SW480 (cell line): ENCODE measurements around the gene MOSMO.
A peak's percentile ranks its signal among the peaks of the same experiment; 100 is the strongest.

Source experiments
- DNase-seq: peaks from one replicate; pipeline ENCODE4 v3.0.0-alpha.2; 2016; ENCODE audit warnings: low spot score

MOSMO gene

DNA sequence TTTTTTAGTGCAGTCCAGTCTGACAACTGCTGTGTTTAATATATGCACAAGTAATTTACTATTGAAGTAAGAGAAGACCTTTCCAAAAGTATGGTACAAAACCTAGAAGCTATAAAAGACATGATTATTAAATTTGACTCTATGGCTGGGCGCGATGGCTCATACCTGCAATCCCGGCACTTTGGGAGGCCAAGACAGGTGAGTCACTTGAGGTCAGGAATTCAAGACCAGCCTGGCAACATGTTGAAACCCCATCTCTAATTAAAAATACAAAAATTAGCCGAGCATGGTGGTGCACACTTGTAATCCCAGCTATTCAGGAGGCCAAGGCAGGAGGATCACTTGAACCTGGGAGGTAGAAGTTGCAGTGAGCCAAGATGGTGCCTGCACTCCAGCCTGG is 43.1 kb downstream of the MOSMO start:
- no peak for DNase-seq

DNA sequence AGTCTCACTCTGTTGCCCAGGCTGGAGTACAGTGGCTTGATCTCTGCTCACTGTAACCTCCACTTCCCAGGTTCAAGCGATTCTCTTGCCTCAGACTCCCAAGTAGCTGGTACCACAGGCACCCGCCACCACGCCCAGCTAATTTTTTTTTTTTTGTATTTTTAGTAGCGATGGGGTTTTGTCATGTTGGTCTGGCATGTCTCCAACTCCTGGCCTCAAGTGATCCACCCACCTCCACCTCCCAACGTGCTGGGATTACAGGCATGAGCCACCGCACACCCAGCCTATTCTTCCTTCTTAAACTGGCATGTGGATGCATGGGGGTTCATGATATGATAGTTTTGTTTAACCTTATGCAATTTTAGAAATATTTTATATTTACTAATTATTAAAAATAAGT is 45.1 kb downstream of the MOSMO start:
- no peak for DNase-seq

DNA sequence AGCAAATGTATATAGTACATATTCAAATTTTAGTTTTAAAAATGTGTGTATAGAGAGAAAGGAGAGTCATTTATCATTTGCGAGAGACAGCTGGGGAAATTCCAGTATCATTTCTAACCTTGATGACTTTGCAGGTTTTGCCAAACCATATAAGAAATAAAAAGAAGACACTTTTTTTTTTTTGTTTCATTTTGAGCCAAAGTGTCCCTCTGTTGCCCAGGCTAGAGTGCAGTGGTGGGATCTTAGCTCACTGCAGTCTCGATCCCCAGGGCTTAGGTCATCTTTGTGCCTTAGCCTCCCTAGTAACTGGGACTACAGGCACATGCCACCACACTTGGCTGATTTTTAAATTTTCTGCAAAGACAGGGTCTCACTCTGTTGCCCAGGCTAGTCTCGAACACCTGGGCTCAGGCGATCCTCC is 46.0 kb downstream of the MOSMO start:
- no peak for DNase-seq

DNA sequence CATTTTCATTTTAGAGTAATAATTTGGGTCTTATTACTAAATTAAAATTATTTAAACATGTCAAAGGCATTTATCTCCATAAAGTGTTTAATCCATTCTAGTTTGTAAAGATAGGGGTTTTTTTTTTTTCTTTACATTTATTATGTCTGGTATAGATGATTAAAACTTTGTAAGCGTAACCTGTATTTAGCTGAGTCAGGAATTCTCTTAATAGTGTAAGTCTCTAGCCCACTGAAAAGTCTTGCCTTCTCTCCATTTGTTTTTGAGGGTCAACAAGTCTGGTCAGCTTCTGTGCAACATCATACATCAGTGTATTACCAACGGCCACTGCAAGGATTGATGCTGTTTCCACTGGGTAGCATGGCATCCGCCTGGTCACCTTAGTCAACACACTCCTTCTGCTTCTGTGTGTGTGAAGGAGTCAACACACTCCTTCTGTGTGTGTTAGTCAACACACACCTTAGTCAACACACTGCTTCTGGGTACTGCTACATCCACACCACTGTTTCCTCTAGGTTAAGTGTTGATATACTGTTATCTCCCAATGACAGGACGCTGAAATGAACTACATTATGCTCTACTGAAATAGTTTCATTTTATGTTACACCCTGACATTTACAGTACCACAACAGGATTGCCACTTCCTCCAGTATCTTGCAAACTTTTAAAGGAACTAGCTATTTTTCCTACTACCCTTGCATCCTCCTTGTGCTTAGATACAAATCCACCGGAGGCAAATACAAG is 47.1 kb downstream of the MOSMO start:
- no peak for DNase-seq

DNA sequence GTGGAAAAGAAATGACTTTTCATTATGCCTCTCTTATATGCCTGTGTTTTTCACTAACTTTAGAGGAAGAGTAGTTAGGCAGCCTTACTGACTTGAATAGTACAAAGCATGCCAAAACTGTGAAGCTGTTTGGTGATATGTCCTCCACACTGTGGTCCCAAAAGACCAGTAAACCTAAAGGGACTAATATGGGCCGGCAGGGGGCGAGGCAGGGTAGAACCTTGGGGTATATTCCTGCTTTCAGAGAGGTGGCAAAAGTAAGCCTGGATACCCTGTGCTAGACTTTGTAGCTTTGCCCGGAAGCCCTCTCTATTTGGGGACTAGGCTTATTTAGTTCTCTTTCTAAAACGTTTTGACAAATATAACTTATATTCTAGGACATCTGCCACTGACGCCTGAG is 48.0 kb downstream of the MOSMO start:
- DNase-seq = no peak

DNA sequence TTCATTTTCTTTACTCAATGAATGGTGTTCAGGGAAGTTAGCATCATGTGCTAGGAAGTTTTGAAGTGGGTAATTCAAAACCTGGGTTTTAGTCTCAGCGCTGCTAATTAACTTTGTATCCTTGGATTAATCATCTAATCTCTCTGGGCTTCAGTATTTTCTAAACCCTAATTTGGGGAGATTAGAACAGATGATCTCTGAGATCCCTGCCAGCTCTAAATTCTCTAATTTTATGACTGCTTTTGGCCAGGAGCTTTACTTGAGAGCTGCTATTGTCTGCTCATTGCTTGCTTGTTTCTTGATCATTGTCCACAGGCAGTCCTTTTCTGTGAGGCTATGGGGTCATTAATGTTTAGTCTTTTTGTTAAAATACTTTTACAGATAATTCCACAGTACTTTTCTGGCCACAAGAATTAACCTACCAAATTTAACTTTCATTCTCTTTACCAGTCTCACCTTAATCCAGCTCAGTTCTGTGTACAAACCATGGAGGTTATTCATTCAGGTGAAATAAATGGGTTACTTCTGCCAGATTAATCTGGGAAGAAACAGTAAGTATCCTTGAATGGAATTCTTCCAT is 56.1 kb downstream of the MOSMO start:
- DNase-seq = no peak

DNA sequence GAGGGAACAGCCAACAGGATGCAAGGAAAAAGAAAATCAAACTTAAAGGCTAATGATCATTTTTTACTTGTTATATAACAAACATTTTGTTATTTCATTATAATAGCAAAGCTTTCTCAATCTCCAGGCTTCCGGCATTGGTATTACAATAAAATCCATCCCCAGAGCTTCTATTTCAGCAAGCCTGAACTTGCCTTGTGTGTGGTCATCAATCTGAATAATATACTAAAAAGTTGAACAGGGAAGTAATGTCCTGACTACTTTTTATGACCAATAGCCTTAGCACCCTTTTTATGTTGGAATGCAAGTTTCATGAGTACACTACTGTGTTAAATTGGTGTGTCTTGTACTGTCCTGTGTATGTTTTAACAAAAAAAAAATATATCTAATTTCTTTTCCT is 57.3 kb downstream of the MOSMO start:
- DNase-seq = no peak

DNA sequence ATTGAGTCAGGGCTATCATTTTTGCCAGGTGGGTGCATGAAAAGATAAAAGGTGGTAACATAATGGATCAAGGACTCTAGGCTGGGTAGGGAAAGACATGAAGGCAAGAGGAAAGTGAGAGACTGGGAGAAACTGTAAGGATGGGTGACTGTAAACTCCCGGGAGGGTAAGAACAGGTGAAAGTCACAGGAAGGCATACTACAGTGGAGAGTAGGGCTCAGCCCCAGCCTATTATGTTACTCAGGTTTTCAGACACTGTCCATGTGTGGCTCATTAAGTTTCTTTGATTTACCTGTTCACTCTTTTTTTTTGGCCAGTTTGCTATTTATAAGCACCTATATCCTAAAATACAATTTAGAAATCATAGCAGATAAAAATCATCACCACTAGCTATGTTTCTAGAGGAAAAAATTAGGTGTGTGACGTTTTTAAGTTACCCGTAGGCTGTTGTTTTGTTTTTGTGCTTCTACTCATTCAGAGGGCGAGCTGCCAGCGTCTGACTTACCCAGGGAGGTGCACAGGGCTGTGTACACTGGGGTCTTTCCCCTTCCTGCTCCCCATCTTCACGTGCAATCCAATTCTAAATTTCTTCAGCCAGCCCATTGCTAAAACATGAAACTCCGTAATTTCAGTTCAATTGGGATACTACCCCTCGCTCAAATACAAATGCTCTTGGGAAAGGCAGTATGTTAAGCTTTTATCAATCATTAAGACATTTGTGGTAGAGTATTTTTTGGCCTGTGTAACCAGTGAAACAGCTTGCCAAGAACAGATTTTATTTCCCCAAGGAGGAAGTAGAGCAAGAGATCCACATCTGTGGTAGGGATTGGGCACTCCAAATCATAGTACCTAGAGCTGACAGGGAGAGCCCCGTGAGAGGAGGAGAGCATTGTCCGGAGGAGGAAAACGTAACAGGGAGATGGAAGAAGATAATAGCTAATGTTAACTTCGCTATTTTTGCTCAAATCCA is 62.7 kb downstream of the MOSMO start:
- no peak for DNase-seq

DNA sequence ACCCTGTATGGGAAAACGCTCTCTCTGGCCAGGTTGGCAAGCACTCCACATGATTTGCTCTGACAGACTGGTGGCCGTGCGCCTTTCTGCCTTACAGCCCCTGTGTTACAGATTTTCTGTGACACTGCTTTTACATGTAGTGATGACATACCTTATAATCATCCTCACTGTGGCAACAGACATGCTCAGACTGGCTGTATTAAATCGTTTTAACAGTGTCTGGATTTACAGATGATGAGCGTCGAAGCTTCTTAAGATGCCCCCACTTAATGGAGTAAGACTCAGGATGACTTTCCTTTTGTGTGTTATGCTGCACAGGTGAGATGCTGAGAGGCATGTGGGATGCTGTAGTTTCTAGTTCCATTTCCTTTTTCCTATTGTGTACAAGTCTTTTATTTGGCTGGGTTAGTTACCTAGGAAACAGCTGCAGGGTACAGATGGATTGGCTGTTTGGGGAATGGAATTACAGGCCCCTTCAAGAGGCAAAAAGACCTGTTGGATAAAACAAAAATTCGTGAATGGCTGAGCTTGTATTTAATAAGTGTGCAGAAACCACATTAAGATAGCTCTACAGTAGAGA is 63.5 kb downstream of the MOSMO start:
- no peak for DNase-seq

DNA sequence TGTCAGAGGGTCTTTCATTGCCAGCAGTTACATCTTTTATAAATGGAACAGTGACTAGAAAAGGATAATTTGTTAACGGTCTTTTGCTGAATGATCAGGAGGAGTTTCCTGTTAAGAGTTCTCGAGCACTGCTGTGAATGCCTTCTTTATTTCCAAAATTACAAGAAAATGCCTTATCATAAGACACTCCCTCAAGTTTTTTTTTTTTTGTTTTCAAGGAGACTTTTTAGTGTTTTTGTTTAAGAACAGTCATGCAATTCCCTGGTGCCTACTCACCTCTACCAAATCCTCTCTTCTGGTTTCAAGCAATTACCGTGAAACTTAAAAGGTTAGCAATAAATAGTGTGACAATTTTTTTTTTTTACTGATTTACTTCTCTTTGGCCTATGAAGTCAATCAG is 65.4 kb downstream of the MOSMO start:
- no peak for DNase-seq

DNA sequence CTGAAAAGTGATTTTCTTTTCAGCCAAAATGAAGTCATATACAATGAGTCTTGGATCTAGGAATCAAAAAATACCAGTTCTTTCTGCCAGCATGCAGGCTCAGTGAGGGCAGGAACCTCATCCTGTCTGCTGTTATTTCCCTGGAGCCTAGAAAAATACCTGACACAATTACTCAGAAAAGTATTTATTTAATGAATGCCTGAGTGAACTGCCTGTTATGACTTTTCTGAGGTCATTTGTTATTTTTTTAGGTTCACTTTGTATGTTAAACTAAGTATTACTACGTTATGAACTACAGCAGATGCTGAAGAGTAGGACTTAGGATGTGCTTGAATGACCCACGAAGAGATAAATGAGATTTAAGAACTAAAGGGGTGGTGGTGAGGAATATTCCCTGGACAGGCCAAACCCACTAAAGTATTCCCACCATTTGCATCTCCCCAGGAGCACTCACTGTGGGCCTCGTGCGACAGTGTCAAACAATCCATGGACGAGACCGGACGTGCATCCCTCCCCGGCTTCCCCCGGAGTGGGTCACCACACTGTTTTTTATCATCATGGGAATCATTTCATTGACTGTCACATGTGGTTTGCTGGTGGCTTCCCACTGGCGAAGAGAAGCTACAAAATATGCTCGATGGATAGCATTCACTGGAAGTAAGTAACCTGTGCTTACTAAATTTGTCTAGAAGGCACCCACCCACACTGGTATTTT is 67.3 kb downstream of the MOSMO start:
- no peak for DNase-seq

DNA sequence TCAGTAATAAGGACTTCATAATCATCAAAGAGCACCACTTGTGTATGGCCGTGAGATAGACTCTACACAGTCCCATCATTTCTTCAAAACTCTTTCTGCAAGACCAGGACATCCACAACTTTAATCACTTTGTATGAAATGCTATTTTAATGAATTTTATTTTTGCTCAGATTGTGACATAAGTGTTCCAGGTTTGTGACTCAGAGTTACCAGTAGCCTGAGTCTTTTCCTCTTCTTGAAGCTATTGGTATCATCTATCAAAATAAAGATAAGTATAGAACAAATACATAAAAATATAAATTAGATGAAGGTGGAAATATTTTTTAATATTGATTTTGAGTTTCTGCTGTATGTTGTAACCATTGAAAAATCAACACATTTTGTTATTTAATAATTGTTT is 67.9 kb downstream of the MOSMO start:
- DNase-seq = no peak

DNA sequence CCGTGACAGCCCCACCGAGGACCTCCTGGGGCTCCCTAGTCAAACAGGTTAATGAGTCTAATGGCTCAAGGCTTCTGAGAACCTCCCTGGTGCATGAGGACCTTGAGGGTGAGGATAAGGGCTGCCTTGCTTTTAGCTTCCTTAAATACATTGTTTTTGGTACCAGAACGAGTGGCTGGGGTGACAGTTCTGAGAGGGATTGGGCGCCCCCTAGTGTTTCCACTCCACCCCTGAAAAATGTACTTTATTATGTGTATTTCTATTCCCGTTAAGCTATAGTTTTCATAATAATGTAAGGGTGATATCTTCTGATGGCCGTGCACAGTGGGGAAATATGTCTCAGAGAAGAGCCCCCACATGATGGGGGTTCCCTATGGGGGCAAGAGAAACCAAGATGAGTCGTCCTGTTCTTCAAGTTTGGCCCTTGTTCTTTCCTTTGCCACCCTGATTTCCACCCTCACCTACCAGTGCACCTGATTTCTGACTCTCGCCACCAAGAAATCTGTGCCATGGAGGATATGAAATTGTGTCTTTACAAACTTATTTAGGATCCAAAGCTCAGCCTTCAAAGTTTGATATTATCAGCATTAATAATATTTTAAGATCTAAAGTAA is 69.9 kb downstream of the MOSMO start:
- peak; percentile 39 for DNase-seq

DNA sequence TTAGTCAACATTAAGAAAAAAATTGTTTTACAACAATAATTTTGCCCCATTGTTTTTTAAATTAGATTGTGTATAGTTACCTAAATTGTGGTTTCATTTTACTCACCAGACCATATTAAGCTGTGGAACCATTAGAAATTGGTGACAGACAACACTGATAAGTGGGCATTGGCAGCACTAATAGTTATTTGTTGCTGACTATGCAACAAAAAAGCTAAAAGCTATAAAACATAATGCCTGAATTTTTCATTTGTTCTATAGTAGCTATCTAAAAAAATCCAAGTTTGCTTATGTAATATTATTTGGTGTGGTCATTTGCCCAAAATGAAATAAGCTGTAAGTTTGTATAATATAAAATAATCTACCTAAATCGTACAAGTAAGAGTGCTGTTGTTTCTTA is 70.7 kb downstream of the MOSMO start:
- no peak for DNase-seq

DNA sequence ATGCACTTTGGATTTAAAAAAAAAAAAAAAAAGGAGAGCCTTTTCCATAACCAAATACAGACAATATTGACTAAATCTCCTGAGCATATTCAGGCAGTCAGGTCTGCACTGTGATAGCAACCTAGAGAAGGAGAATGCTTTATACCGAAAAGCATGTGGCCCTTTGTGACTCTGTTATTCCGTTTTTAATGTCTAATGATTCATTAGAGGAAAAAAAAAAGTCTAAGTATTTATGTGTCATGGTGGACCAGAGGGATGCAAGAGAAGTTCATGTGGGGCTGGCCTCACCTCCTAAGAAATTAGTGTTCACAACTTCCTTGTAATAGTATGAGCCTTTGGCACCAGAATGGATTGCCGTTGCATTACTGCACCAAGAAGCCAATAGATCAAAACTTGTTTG is 73.1 kb downstream of the MOSMO start:
- DNase-seq = no peak

DNA sequence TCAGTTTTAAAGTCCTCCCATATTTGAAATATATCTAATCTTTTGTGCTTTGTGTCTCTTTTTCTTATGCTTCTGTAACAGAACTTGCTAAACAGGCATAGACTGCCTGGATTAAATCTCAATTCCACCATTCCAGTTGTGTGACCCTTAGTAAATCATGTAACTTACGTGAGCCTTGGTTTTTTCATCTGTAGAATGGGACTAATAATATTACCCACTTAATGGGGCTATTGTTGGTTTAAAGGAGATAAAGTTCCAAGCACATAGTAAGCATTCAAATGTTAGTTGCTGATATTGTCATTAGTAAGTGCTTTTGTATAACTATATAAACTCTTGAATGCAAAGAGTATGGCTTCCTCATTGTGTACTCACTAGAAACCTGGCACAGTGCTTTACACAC is 78.5 kb downstream of the MOSMO start:
- no peak for DNase-seq

DNA sequence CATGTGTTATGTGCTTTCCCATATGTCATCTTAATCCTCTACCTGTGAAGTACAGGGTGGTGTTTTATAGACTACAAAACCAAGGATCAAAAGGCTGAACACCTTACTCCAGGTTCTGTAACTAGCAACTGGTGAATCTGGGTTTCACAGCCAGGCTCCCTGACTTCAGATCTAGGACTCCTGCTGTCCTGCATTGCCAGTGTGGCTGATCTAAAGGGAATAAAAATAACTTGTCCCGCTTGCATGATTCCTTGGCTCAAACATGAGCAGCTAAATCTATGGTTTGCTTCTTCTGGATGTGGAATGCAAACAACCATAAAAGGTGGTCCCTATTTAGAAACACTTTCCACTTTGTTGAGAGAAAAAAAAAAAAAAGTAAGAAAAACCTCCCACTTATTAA is 80.7 kb downstream of the MOSMO start:
- DNase-seq = no peak

DNA sequence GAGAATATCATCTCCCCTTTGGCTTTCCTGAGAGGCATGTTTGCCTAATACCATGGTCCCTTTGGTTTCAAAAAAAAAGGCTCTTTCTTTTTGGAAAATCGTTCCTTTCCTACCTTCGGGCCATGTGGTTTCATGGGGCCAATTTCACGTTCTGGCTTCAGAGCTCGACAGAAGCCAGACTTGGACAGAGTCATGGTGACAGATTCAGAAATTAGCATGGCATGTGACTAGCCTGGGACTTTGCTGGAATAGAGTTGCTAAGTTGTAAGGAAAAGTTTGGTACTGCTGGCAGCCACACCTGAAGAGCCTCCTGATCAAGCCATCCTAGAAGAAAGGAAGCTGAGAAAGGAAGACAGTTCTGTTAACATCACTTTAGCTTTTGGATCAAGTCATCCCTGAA is 82.0 kb downstream of the MOSMO start:
- DNase-seq = no peak

DNA sequence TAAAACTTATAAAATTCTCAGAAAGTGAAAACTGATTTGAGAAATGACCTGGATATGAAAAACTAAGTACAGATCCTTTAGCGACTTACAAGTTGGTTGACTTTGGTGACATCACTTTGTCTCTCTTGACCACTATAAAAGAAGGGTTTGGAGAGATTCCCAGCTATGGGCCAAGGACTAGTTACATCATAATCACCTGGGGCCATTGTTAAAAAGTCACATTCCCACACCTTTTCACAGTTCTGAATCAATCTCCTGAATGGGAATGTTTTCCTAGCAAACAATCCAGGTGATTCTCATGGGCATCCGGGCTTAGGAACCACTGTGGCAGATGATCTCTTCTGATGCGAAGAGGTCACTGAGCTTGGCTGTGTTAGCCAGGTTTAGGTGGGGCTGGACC is 83.8 kb downstream of the MOSMO start:
- DNase-seq = no peak

DNA sequence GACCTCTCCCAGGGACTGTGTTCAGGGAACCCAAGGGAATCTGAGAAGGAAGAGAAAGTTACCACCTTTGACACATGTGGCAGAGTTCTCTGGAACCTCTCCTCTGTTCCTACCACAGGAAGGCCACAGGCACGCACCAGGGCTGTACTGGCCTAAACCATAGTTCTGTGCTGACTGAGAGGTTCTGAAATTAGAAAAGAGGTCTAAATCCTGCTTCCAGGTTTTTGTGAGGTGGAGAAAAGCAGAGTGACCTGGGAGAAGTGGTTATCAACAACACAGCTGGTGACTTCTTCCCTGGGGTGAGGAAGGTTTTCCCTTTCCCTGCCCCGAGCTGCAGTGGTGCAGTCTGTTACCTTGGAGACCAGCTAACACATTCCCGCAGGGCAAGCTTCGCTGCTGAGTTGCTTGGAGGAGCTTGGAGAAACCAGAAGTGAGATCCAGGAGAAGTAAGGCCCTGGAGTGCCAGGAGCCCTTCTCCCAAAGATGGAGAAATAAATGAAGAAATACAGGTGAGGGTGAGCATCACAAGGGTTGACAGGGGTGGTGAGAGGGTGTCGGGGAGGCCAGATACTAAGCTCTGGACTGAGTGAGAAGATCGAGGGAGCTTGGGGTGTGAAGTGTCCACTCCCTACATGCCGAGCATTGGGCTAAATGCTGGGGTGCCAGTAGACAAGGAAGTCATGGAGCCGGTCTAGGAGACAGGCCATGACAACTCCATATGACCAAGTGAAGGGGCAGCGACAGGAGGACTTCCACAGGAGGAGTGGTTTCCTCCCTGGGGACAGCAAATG is 84.4 kb downstream of the MOSMO start, which contains the start of gene VWA3A:
VWA3A (plus strand) TSS at position 399 of the 791 bp plus-strand sequence; CDS start at position 496, 97 bp downstream.
- no peak for DNase-seq

DNA sequence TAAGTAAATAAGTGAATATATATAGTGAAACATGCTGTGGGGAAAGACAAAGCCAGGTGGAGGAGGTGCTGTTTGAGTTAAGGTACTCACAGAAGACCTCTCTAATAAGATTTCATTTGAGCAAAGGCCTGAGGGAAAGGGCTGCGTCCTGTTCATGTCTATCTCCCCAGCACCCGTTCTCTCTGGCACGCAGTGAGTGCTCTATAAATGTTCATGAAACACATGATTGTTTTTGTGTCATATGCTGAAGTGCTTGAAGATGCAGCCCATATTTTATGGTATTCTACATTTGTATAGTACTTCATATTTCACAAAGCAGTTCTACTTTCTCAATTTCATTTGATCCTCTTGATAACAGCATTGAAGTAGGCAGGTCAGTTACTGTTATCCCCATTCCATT is 85.4 kb downstream of the MOSMO start:
- DNase-seq = no peak
